ENCODE data around the gene DKC1. TPM values are rescaled to one million over a fixed set of nuclear protein-coding genes. Genes with fewer than 3 reads are reported as not detected.
A peak's percentile ranks its signal among the peaks of the same experiment; 100 is the strongest.
"Not testable (repeated sequence)": the region's sequence is repeated elsewhere in the genome, so short reads cannot be mapped to it uniquely, and the experiment has no call there.

The DKC1 gene
- total and polyA plus RNA-seq, 2 donors = 34.0 to 43.8 TPM

DNA sequence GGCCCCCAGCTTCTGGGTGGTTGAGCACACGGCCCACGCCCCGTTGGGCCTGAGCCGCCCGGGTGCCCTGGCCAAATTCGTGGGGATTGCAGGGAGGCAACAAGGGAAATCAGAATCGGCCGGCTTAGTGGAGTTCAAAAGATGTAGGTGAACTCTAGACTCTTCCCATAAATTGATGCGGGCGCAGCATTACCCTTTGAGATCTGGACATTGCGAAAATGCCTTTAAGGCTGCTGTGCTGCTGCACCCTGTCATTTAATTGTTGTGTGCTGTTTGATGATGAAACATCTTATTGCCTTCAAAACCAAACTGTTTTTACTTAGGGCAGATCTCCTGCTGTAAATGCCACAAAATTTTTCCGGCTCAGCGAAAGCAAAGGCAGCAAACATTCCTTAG, 43.0 kb downstream of the DKC1 start:
- Histone ChIP-seq H3K27me3 (ENCODE audit: control insufficient read depth in 2 of 2, insufficient read depth in 1 of 2, low read length in 1 of 2) (no peaks in the 10 kb centered on the region), H3K4me1 (ENCODE audit: control insufficient read depth in 2 of 2, insufficient read depth in 2 of 2, low read length in 2 of 2) (peaks cover 10 to 37% of the 10 kb centered on the region in 2 donors), H3K9me3 (ENCODE audit: control insufficient read depth in 2 of 2, insufficient read depth in 1 of 2, low read length in 1 of 2) (no peaks in the 10 kb centered on the region), H3K4me3 (ENCODE audit: low read length in 2 of 2) (peak overlapping the region; percentile 74 to 83), H3K27ac (ENCODE audit: low read depth in 1 of 2, low read length in 1 of 2) (no peak overlapping the region), H3K36me3 (ENCODE audit: control insufficient read depth in 2 of 2, insufficient read depth in 2 of 2, low read length in 1 of 2) (no peaks in the 10 kb centered on the region)
- no peak for DNase-seq (ENCODE audit: low read depth in 6 of 9, low spot score in 9 of 9)
- WGBS = 21% methylated on average over 13 of the region's 13 CpGs

DNA sequence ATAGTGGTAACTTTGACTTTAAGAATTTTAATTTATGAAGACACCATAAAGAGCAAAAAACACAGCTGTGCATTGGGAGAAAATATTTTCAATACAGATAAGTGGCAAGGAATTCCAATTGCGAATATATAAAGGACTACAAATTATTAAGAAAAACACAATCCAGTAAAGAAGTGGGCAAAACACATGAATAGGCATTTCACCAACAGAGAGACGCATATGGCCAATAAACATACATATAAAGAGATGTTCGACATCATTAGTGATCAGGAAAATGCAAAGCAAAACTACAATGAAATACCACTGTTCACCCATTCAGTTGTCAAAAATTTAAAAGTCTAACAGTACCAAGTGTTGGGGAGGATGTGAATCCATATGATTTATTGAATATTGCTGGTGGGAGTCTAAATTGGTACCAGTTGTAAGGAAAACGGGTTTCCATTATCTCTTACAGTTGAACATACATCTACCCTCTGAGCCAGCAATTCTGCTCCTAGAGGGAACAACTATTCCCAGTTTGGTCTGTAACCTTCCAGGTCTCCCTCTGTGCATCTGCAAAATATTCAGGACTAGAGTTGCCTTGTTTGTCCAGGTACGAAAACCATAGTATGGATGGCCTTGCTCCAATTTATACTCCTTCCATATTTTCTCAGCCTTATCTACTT, 44.3 kb downstream of the DKC1 start:
- Histone ChIP-seq H3K4me1 (ENCODE audit: control insufficient read depth in 2 of 2, insufficient read depth in 2 of 2, low read length in 2 of 2) (peaks cover 6 to 24% of the 10 kb centered on the region in 2 donors), H3K9me3 (ENCODE audit: control insufficient read depth in 2 of 2, insufficient read depth in 1 of 2, low read length in 1 of 2) (no peaks in the 10 kb centered on the region), H3K36me3 (ENCODE audit: control insufficient read depth in 2 of 2, insufficient read depth in 2 of 2, low read length in 1 of 2) (no peaks in the 10 kb centered on the region), H3K27me3 (ENCODE audit: control insufficient read depth in 2 of 2, insufficient read depth in 1 of 2, low read length in 1 of 2) (no peaks in the 10 kb centered on the region), H3K27ac (ENCODE audit: low read depth in 1 of 2, low read length in 1 of 2) (no peak overlapping the region), H3K4me3 (ENCODE audit: low read length in 2 of 2) (no peak overlapping the region)
- no peak for DNase-seq (ENCODE audit: low read depth in 6 of 9, low spot score in 9 of 9)
- WGBS = over 99% methylated on average over 5 of the region's 5 CpGs

DNA sequence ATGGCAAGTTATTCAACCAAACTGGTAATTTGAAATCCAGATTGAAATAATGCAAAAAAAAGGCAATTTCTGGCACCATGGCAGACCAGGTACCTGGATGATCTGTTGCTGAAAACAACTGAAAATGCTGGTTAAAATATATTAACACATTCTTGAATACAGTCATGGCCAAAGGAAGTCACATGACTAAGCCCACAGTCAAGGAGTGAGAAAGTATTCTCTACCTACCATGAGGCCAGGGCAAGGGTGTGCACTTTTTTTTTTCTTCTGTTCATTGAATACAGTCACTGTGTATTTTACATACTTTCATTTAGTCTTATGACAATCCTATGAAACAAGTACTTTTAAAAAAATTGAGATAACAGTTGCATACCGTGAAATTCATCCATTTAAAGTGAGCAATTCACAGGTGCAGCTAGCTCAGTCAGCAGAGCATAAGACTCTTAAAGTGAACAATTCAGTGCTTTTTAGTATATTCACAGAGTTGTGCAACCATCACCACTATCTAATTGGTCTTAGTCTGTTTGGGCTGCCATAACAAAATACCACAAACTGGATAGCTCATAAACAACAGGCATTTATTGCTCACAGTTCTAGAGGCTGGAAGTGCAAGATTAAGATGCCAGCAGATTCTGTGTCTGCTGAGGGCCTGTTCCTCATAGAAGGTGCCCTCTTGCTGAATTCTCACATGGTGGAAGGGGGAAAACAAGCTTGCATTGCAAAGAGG, 47.4 kb downstream of the DKC1 start:
- no peaks in the 10 kb centered on the region for H3K9me3 ChIP-seq (ENCODE audit: control insufficient read depth in 2 of 2, insufficient read depth in 1 of 2, low read length in 1 of 2)
- peak in 1 of 9 donors; percentile 30 for DNase-seq (ENCODE audit: low read depth in 6 of 9, low spot score in 9 of 9)
- H3K27ac ChIP-seq (ENCODE audit: low read depth in 1 of 2, low read length in 1 of 2) = no peak overlapping the region
- peaks cover 2 to 7% of the 10 kb centered on the region in 2 donors for H3K4me1 ChIP-seq (ENCODE audit: control insufficient read depth in 2 of 2, insufficient read depth in 2 of 2, low read length in 2 of 2)
- H3K36me3 ChIP-seq (ENCODE audit: control insufficient read depth in 2 of 2, insufficient read depth in 2 of 2, low read length in 1 of 2) = no peaks in the 10 kb centered on the region
- WGBS = 45% methylated on average over 1 of the region's 1 CpG
- no peak overlapping the region for H3K4me3 ChIP-seq (ENCODE audit: low read length in 2 of 2)
- H3K27me3 ChIP-seq (ENCODE audit: control insufficient read depth in 2 of 2, insufficient read depth in 1 of 2, low read length in 1 of 2) = no peaks in the 10 kb centered on the region

DNA sequence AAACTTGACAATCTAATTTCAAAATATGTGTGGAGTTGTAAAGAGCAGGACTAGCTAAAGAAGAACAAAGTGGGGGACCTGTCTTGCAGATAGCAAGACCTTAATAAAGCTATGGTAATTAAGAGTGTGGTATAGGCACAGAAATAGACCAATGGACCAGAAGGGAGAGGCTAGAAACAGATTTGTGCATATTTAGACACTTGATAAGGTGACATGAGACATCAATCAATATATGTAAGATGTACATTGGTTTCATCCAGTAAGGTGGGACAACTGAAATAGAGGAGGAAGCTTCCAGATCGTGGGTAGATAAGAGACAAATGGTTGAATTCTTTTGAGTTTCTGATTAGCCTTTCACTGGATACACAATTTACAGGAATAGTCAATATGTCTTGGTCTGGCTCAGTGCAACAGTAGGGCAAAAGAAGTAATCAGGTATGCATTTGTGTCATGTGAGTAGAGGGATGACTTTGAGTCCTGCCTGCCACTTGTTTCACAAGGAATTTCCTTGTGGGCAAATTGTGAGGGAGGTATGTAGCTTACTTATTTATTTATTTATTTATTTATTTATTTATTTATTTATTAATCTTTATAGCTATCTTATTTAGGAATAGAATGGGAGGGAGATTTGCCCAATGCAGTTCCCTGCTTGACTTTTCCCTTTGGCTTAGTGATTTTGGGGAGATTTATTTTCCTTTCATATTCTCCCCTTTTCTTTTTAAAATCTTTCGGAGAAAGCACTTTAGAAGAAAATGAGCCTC, 49.9 kb downstream of the DKC1 start:
- Histone ChIP-seq H3K36me3 (ENCODE audit: control insufficient read depth in 2 of 2, insufficient read depth in 2 of 2, low read length in 1 of 2) (no peaks in the 10 kb centered on the region), H3K27me3 (ENCODE audit: control insufficient read depth in 2 of 2, insufficient read depth in 1 of 2, low read length in 1 of 2) (no peaks in the 10 kb centered on the region), H3K27ac (ENCODE audit: low read depth in 1 of 2, low read length in 1 of 2) (no peak overlapping the region), H3K9me3 (ENCODE audit: control insufficient read depth in 2 of 2, insufficient read depth in 1 of 2, low read length in 1 of 2) (no peaks in the 10 kb centered on the region), H3K4me3 (ENCODE audit: low read length in 2 of 2) (no peak overlapping the region), H3K4me1 (ENCODE audit: control insufficient read depth in 2 of 2, insufficient read depth in 2 of 2, low read length in 2 of 2) (peaks cover 0 to 2% of the 10 kb centered on the region in 2 donors)
- no peak for DNase-seq (ENCODE audit: low read depth in 6 of 9, low spot score in 9 of 9)
- 95% methylated on average over 2 of the region's 2 CpGs for WGBS

DNA sequence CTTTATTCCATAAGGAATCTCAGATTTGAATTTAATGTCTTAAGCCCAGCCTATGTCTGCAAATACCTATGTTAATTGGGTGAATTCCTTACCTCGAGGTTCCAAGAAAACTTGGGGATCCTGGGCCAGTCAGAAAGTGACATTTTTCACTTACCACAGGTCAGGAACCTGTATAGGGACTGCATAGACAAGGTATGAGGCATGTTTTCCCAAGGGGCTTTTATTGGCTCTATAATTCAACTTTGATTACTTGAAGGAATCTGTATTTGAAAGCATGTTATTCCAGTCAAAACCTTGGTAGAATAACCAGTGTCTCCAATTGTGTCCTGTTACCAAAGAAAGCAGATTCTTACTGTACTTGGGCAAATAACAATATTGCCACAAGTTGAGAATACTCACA, 51.1 kb downstream of the DKC1 start:
- Histone ChIP-seq H3K4me3 (ENCODE audit: low read length in 2 of 2) (no peak overlapping the region), H3K36me3 (ENCODE audit: control insufficient read depth in 2 of 2, insufficient read depth in 2 of 2, low read length in 1 of 2) (no peaks in the 10 kb centered on the region), H3K27me3 (ENCODE audit: control insufficient read depth in 2 of 2, insufficient read depth in 1 of 2, low read length in 1 of 2) (no peaks in the 10 kb centered on the region), H3K4me1 (ENCODE audit: control insufficient read depth in 2 of 2, insufficient read depth in 2 of 2, low read length in 2 of 2) (peaks cover 0 to 2% of the 10 kb centered on the region in 2 donors), H3K9me3 (ENCODE audit: control insufficient read depth in 2 of 2, insufficient read depth in 1 of 2, low read length in 1 of 2) (no peaks in the 10 kb centered on the region), H3K27ac (ENCODE audit: low read depth in 1 of 2, low read length in 1 of 2) (no peak overlapping the region)
- DNase-seq (ENCODE audit: low read depth in 6 of 9, low spot score in 9 of 9) = no peak
- 97% methylated on average over 1 of the region's 1 CpG for WGBS

DNA sequence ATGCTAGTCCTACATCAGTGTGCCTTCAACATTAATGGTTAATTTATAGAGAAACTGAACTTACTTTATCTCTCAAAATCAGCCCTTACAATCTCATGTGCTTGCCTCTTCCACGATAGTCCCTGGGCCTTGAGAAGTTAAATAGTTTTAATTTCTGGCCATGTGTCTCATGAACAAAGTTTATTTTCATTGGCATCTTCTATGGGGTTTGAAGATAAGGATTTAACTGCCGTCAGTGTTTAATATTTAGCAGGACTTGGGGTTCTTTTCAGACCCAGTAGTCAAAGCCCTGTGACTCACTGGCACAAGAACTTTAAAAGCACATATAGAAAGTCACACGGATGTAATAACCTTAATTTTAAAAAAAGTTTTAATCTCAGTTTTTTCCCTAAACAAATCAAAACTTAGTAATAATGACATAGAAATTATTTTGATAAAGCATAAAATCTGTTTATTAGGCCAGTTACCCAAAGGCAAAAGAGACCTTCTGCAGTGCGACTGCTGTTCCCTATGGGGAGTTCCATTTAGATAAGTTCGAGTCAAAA, 52.7 kb downstream of the DKC1 start:
- no peaks in the 10 kb centered on the region for H3K27me3 ChIP-seq (ENCODE audit: control insufficient read depth in 2 of 2, insufficient read depth in 1 of 2, low read length in 1 of 2)
- H3K27ac ChIP-seq (ENCODE audit: low read depth in 1 of 2, low read length in 1 of 2) = no peak overlapping the region
- H3K36me3 ChIP-seq (ENCODE audit: control insufficient read depth in 2 of 2, insufficient read depth in 2 of 2, low read length in 1 of 2) = no peaks in the 10 kb centered on the region
- H3K9me3 ChIP-seq (ENCODE audit: control insufficient read depth in 2 of 2, insufficient read depth in 1 of 2, low read length in 1 of 2) = no peaks in the 10 kb centered on the region
- H3K4me1 ChIP-seq (ENCODE audit: control insufficient read depth in 2 of 2, insufficient read depth in 2 of 2, low read length in 2 of 2) = peaks cover 0 to 1% of the 10 kb centered on the region in 2 donors
- no peak overlapping the region for H3K4me3 ChIP-seq (ENCODE audit: low read length in 2 of 2)
- 94% methylated on average over 5 of the region's 5 CpGs for WGBS
- no peak for DNase-seq (ENCODE audit: low read depth in 6 of 9, low spot score in 9 of 9)

DNA sequence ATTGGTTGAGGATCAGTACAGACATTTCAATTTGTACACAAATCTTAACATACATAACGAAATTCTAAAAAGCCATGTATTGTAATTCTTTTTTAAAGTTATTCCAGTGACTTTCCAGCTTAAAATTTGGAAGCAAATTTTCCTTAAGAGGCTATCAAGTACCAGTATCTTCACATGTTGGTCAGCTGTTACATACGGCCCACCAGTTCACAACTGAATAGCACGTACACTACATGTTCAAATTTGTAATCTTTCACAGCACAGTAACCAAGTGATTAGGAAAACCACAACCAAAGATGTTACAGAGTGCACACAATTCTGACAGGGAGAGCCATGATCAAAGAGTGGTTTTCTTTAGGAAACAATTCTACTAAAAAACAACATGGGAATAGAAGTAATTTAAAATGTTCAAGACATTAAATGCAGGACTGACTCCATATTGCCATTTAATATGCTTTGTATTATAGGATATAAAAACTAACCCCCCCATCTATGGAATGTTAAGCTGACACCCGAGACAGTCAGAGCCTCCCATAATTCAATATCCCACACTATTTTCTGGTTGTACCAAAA, 53.7 kb downstream of the DKC1 start:
- 59% methylated on average over 4 of the region's 4 CpGs for WGBS

DNA sequence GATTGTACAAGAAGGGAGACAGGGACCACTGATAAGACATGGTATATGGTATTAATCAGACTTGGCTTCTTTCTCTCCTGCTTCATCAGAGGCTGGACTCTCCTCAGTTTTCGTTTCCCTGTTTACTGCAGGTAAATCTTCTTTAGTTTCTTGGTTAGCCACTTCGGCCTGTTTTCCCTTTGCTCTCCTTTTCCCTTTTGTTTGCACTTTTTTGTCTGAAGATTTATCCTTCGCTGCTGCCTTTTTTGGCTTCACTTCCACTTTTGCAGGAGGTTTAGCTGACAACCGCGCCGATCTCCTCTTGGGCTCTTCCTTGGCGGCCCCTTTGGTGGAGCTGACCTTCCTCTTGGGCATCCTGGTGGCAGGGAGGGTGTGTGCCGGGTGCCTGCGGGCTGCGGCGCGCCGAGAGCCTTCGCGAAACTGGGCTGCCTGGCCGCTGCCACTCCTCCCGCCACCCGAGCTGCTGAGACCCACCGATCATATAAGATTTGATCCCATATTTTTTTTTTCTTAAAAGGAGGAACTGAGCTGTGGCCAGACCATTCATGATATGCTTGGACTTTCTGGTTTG, 54.5 kb downstream of the DKC1 start:
- 98% methylated on average over 19 of the region's 19 CpGs for WGBS
- DNase-seq (ENCODE audit: low read depth in 6 of 9, low spot score in 9 of 9) = not testable (repeated sequence)

More for the DNA sequence above, 53.7 kb downstream of the DKC1 start:
- not testable (repeated sequence) for H3K4me3 ChIP-seq (ENCODE audit: low read length in 2 of 2); H3K27me3 ChIP-seq (ENCODE audit: control insufficient read depth in 2 of 2, insufficient read depth in 1 of 2, low read length in 1 of 2); DNase-seq (ENCODE audit: low read depth in 6 of 9, low spot score in 9 of 9); H3K36me3 ChIP-seq (ENCODE audit: control insufficient read depth in 2 of 2, insufficient read depth in 2 of 2, low read length in 1 of 2); H3K27ac ChIP-seq (ENCODE audit: low read depth in 1 of 2, low read length in 1 of 2); H3K9me3 ChIP-seq (ENCODE audit: control insufficient read depth in 2 of 2, insufficient read depth in 1 of 2, low read length in 1 of 2); H3K4me1 ChIP-seq (ENCODE audit: control insufficient read depth in 2 of 2, insufficient read depth in 2 of 2, low read length in 2 of 2)

More for the DNA sequence above, 54.5 kb downstream of the DKC1 start:
- not testable (repeated sequence) for H3K4me1 ChIP-seq (ENCODE audit: control insufficient read depth in 2 of 2, insufficient read depth in 2 of 2, low read length in 2 of 2); H3K36me3 ChIP-seq (ENCODE audit: control insufficient read depth in 2 of 2, insufficient read depth in 2 of 2, low read length in 1 of 2); H3K27ac ChIP-seq (ENCODE audit: low read depth in 1 of 2, low read length in 1 of 2); H3K9me3 ChIP-seq (ENCODE audit: control insufficient read depth in 2 of 2, insufficient read depth in 1 of 2, low read length in 1 of 2); H3K27me3 ChIP-seq (ENCODE audit: control insufficient read depth in 2 of 2, insufficient read depth in 1 of 2, low read length in 1 of 2); H3K4me3 ChIP-seq (ENCODE audit: low read length in 2 of 2)

Measured in thymus (tissue), 11 donors.